Nephron progenitor cell (in vitro differentiated cells): ENCODE measurements around the gene TMED10.

Experiments
- DNase-seq: peaks from one replicate; pipeline ENCODE4 v3.0.0; 2021
- H3K27ac Mint-ChIP-seq: 2 replicates; pipeline ENCODE4 v1.8.0; 2021; ENCODE audit warnings: mild to moderate bottlenecking, moderate library complexity, mixed read lengths
- H3K27me3 Mint-ChIP-seq: 2 replicates; pipeline ENCODE4 v1.8.0; 2021; ENCODE audit warnings: mild to moderate bottlenecking, low read depth, mixed read lengths; ENCODE audit not compliant: poor library complexity
- H3K36me3 Mint-ChIP-seq: 2 replicates; pipeline ENCODE4 v1.8.0; 2021; ENCODE audit warnings: low read depth, mixed read lengths
- H3K4me1 Mint-ChIP-seq: 2 replicates; pipeline ENCODE4 v1.8.0; 2021; ENCODE audit warnings: mixed read lengths
- H3K4me3 Mint-ChIP-seq: 2 replicates; pipeline ENCODE4 v1.8.0; 2021; ENCODE audit warnings: mild to moderate bottlenecking, moderate library complexity, mixed read lengths
- H3K9me3 Mint-ChIP-seq: 2 replicates; pipeline ENCODE4 v1.8.0; 2021; ENCODE audit warnings: mild to moderate bottlenecking, moderate library complexity, mixed read lengths
- TF ChIP-seq, protein P1 (sequence below): fragments of 200-600 bp; sonication (generic); IDR thresholded peaks from 2 replicates; pipeline ENCODE4 v1.5.0; 2021; ENCODE audit warnings: antibody characterized with exemption

Gene TMED10

DNA sequence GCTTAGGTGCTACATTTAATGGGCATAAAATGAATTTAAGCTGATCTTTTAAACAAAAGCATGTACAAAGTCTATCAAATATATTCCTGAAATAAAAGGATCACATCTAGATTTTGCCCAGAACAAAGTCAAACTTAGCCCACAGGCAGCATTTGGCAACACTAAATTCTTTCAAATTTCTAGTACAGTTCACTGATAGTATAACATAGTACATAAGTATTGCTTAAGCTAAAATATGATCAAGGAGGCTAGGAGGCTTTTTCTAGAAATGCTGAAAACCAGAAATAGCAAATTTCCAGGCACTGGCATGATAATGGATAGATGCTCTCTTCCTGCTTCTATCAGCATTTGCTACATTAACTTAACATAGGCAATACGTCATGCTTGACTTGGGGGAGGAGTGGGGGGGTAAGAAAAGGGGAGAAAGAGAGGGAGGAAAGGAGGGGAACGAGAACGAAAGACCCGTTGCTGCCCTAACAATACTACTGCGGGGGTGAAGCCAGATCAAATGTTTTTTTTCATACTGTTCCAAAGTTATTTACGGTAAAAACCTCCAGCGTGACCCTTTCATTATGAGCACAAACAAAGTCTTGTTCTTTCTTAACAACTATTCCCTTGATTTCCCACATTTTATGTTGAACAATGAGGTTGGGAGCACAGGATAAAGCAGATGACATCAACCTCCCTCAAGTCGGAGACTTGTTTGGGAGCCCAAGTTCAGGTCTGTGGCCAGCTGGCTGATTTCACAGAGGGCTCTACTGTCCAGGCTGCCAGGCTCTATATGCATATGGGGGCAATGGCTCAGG, 10.6 kb downstream of the TMED10 start:
- no peaks in the 10 kb centered on the region for H3K27me3 Mint-ChIP-seq
- no peak for DNase-seq
- peak overlapping the region; percentile 66 for H3K27ac Mint-ChIP-seq
- H3K9me3 Mint-ChIP-seq: no peaks in the 10 kb centered on the region
- TF ChIP-seq, protein P1, sequence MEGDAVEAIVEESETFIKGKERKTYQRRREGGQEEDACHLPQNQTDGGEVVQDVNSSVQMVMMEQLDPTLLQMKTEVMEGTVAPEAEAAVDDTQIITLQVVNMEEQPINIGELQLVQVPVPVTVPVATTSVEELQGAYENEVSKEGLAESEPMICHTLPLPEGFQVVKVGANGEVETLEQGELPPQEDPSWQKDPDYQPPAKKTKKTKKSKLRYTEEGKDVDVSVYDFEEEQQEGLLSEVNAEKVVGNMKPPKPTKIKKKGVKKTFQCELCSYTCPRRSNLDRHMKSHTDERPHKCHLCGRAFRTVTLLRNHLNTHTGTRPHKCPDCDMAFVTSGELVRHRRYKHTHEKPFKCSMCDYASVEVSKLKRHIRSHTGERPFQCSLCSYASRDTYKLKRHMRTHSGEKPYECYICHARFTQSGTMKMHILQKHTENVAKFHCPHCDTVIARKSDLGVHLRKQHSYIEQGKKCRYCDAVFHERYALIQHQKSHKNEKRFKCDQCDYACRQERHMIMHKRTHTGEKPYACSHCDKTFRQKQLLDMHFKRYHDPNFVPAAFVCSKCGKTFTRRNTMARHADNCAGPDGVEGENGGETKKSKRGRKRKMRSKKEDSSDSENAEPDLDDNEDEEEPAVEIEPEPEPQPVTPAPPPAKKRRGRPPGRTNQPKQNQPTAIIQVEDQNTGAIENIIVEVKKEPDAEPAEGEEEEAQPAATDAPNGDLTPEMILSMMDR: no peak
- peaks cover 17% of the 10 kb centered on the region for H3K36me3 Mint-ChIP-seq
- peaks cover 33% of the 10 kb centered on the region for H3K4me1 Mint-ChIP-seq
- no peak overlapping the region for H3K4me3 Mint-ChIP-seq

DNA sequence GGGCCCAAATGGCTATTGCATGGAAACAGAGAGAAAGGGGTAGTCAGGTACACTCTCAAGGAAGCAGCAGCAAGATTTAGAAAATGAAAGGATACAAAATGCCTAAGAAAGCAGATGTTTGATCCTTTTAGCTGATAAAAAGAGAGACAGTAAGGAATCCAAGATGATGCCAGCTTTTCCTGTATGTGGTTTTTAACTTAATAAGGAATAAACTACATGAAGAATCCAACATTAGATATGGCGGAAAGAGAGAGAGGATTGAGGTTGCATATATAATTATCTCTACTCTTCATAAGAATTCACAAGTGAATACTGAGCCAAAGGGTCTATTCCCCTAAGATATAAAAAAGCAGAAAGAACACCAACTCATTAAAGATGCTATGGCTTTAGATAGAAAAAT, 11.6 kb downstream of the TMED10 start:
- Mint-ChIP-seq H3K4me3 (no peak overlapping the region), H3K4me1 (peaks cover 34% of the 10 kb centered on the region), H3K9me3 (no peaks in the 10 kb centered on the region), H3K36me3 (peaks cover 9% of the 10 kb centered on the region), H3K27ac (peak overlapping the region; percentile 37), H3K27me3 (no peaks in the 10 kb centered on the region)
- DNase-seq: no peak
- TF ChIP-seq, protein P1: no peak

- Mint-ChIP-seq H3K27ac (no peak overlapping the region), H3K36me3 (peaks cover 5% of the 10 kb centered on the region), H3K27me3 (no peaks in the 10 kb centered on the region), H3K9me3 (no peaks in the 10 kb centered on the region), H3K4me1 (peaks cover 31% of the 10 kb centered on the region), H3K4me3 (no peak overlapping the region)
- no peak for DNase-seq
- TF ChIP-seq, protein P1: no peak
Observed at GRCh38 chr14:75163677-75164076, 12.7 kb downstream of the TMED10 start.

DNA sequence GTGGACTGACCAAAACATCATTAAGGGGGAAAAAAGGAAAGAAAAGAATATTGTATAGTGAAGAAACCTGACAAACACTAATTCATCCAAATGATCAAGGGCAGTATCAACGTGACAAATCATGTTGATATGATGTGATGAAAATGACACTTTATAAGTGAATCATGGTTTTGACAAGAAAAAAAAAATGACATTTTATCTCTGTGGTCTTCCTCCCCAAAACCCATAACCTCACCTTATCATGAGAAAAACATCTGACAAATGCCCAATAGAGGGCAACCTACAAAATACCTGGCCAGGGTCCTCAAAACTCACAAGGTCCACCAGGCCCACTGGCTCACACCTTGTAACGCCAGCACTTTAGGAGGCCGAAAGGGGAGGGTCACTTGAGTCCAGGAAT, 13.8 kb downstream of the TMED10 start:
- H3K27ac Mint-ChIP-seq: no peak overlapping the region
- peaks cover 5% of the 10 kb centered on the region for H3K36me3 Mint-ChIP-seq
- H3K4me1 Mint-ChIP-seq: peaks cover 25% of the 10 kb centered on the region
- H3K9me3 Mint-ChIP-seq: no peaks in the 10 kb centered on the region
- TF ChIP-seq, protein P1: no peak
- H3K4me3 Mint-ChIP-seq: no peak overlapping the region
- DNase-seq: no peak
- no peaks in the 10 kb centered on the region for H3K27me3 Mint-ChIP-seq

DNA sequence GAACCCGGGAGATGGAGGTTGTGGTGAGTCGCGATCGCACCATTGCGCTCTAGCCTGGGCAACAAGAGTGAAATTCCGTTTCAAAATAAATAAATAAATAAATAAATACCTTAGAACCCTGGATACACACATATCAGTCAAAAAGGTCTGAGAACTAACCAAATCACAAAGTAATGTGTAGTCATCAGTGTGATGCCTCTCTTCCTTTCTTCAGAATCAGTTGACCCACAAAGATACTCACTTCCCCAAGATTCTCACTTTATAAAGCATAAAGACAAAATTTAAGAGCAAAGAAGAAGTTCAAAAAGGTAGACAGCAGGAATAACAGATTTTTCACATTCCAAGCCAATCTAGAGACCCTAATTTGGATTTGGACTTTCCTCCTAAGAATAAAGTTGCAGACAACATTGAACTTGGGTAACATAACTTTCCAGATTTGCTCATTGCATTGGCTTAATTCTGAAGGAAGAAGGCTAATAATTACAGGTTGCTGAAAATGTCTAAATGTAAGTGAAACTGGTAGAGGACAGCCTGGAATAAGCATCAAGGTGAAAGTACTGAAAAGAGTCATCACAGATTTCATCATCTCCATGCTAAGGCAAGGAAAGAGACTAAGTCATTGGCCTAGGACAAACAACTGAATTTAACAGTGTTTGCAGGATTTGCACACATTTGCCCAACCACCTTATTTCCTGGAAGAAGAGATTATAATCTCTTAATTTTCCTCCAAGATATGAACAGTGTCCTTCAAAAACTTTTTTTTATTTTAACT, 17.4 kb downstream of the TMED10 start:
- Mint-ChIP-seq H3K36me3 (peaks cover 16% of the 10 kb centered on the region), H3K27ac (no peak overlapping the region), H3K27me3 (no peaks in the 10 kb centered on the region), H3K4me3 (no peak overlapping the region), H3K9me3 (no peaks in the 10 kb centered on the region), H3K4me1 (peaks cover 11% of the 10 kb centered on the region)
- TF ChIP-seq, protein P1: no peak
- no peak for DNase-seq
